Activated T-helper 1 cell treated with anti-CD3 and anti-CD28 coated beads, Interleukin-2, amount 50 U/mL, for 16 hours (primary cell): ENCODE results near the gene CHRNB4.
A peak's percentile ranks its signal among the peaks of the same experiment; 100 is the strongest.

Source experiments
- DNase-seq, 2 donors: peaks; one replicate each; pipeline ENCODE4 v3.0.0-alpha.2; 2020; ENCODE audit warnings: low read depth in 1 of 2, low spot score in 1 of 2

CHRNB4 gene

DNA sequence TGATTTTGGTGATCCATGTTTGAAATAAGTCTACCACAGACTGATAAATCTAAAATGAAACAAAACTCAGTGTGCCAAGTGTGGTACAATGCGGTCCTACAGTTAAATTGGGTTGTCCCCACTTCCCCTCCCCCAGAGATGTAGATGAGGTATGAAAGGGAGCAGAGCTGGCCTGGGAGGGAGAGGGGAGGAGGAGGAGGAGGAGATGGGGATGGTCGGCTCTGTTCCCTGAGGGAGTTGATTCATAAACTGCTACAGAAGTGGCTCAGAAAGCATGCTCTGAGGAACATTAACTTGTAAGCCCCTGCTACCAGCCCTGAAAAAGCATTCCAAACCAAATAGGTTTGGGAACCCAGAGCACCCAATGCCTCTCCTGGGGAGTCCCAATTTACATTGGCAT lies 28.0 kb upstream of the CHRNB4 start:
- no peak for DNase-seq

DNA sequence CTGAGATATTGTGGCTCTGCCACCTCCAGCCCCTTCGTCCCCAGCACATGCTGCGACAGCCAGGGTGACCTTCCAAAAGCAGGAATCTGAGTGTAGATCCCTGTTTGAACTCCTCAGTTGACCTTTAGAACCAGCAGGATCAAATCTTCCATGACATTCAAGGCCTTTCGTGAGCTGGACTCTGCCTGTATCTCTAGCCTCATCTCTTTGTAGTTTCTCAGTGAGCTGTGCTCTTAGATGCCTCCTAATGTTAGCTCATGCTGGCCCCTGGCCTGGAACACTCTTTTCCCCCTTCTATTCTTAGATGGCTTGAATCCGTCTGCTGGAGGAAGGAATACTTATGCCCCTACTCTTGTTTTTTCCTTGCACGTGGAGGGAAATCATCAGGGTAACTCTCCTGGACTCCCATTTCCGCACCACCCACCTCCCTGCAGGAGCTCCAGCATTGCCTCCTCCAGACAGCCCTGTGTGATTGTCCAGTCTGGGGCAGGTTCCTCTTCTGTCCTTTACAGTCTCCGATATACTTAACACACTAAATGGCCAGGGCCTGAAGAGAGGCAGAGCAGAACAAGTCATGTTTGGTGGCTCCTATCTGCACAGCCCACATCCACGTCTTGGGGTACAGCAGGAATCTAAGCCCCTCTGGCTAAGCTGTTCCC lies 26.7 kb upstream of the CHRNB4 start:
- DNase-seq: no peak

DNA sequence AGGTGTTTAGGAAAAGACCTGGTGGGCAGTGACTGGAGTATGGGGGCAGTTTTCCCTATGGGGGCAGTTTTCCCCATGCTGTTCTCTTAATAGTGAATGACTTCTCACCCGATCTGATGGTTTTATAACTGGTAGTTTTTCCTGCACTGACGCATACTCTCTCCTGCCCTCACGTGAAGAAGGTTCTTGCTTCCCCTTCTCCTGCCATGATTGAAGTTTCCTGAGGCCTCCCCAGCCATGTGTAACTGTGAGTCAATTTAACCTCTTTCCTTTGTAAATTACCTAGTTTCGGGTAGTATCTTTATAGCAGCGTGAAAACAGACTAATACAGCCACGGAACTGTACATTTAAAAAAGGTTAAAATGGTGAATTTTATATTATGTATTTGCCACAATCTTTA lies 25.0 kb upstream of the CHRNB4 start:
- DNase-seq: no peak

DNA sequence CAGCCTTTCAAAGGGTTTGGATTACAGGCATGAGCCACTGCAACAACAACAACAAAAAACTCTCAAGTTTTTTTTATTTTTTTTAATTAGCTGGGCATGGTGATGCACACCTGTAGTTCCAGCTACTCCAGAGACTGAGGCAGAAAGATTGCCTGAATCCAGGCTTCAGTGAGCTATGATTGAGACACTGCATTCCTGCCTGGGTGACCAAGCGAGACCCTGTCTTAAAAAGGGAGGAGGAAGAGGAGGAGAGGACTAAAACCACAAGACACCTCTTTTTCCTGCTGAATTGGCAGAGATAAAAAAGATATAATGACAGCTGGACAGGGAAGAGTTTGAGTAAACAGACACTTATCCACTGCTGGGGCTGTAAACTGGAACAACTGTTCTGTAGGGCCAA lies 22.7 kb upstream of the CHRNB4 start:
- no peak for DNase-seq

DNA sequence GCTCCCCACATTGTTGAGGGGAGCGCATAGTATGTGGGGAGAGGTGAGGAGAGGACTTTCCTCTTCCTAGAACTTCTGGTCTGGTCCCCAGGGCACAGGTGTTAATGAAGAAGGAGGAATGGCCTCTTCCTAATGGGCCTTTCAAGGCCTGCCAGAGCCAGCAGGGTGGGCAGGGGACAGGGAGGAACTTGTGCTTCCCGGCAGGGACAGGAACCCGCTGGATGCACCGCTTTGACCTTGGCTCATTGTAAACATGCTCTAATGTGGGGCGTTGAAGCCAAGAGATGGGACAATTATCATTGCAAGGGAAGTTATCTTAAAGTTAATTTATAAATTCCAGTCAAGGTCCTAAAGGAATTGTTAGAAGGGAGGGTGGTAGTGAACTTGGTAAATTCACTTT lies 21.0 kb upstream of the CHRNB4 start:
- DNase-seq: no peak

DNA sequence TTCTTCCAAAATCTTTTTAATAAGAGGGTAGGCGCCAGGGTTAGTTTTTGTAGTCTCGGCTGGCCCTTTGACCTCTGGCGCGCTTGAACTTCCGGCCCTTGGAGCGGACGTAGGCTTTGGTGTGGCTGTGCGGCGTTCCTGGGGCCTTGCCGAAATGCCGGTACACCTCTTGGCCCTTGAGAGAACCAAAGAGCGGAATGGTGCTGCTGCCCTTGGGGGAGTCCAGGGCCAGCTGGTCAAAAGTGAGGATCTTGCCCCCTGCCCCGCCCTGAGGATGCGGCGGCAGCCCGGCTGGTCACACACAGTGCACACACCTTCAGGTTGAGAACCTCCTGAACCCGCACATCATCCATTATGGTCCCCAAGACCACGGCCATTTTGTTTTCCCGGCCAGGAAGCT lies 20.0 kb upstream of the CHRNB4 start:
- DNase-seq: no peak

DNA sequence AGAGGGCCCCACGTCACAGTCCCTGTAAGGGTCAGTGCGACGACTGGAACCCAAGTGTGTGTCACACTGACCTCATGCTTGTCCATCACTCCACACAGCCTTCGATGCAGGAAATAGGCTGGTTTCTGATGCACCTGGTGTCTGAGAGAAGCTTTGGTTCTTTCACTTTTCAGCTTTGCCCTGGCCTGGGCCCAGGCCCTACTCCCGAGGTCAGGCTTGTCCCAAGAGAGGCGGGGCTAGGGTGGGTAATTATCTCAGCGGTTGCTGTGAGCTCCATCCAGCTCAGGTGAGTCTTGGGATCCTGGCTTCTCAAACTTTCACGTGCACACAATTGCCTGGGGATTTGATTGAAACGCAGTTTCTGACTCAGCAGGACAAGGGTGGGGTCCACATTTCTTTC lies 19.6 kb upstream of the CHRNB4 start:
- DNase-seq: no peak

DNA sequence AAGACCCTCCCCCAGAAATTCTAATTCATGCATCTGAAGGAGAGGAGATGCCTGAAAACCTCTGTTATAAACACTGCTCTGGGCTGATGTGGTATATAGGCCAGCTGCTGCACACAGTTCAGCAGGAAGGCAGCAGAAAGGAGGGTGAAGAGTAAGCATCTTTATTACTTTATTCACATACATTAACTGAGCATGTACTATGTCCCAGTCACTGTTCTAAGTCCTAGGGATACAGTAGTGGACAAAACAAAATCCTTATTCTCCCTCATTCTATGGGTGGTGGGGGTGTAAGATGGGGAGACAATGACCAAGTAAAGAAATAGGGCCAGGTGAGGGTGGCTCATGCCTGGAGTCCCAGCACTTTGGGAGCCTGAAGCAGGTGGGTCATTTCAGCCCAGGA lies 17.8 kb upstream of the CHRNB4 start:
- DNase-seq: no peak

DNA sequence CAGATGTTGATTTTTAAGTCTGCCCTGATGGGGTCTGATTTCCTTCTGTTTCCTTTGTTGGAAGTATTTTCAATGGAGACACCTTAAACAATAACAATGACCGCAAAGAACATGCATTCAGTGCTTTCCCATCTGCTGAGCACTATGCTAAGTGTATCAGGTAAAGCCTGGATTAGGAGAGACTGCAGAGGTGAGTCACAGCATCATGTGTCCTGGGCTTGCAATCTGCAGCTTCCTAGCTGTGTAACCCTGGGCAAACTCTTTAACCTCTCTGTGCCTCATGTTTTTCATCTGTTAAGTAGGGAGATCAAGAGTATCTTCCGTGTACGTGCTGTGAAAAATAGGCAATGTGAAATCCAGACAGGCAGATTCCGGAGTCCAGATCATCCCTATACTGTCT lies 13.3 kb upstream of the CHRNB4 start:
- DNase-seq: no peak

DNA sequence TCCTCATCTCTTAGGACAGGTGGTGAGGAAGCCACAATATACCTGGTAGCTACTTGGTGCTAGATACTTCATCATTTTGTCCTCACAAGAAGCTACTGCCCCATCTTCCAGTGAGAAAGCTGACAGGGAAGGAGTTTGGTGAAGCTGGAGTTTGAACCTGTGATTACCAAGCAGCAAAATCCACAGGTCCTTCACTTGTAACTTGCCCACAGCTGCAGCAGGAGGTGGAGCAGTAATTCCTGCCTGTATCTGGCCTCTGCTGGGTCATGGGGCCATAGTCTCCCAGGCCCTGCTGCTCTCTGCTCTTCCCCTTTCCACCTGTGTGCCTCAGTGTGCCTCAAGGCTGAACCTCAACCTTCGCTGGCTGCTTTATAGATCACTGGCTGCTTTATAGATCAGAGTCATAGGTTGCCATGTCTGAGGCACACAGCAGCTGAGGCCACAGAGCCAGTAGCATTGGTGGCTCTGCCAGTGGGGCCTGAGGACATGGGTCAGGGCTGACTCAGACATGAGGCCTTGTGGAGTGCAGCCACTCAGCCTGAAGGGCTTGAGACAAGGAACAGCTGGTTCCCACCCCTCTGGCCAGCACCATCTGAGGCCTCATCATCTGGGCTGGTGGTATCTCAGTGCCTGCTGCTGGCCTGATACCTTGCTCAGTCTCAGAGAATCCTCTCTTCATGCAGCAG lies 11.1 kb upstream of the CHRNB4 start:
- DNase-seq: no peak

DNA sequence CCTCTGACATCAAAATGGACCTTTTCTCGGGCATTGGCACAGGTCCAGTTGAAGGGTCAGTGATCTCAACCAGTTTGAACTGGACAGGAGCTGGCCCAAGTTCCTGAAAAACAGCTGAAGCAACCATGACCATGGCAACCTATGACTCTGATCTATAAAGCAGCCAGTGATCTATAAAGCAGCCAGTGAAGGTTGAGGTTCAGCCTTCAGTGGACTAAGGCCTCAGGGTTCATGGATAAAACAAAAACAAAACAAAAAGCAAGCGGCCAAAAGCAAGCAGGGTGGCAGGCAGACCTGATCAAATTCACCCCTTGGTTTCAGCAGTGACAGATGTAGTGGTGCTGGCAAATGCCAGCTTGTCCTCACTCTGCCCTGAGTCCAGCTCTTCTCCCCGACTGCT lies 10.0 kb upstream of the CHRNB4 start:
- no peak for DNase-seq

DNA sequence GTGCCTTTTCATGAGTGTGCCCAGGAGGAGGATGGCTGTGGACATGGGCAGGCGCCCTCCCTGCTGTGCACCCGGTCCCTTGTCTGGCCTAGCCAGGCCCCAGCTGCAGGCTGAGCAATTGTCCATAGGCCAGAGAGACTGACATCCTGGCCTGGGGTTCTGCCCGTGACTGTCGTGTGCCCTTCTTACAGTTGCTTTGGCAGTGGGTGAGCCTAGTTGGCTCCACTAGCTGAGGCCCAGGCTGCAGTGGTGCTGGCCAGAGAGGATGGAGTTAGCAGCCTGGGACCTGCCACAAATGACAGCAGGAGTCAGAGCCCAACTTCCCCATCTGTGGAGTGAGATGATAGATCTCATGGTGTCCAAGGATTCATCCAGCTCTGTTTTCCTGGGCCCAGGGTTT lies 9.0 kb upstream of the CHRNB4 start:
- DNase-seq: no peak

DNA sequence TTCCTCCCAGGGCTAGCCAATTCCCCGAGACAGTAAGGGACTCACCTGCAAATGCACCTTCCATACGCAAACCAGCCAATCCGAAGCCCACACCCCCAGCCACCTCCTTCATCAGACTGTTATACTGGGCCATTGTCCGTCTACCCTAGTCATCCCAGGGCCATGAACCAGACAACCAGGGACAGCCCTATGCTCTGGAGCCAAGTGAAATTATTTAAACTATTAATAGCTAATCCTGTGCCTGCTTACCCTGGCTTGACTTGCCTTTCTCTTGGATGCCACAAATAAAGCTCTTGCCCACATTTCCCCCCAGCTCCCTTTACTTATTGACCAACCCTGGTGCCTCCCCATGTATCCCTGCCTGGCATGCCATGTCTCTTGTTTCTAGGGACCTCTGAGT lies 4.0 kb upstream of the CHRNB4 start:
- no peak for DNase-seq

DNA sequence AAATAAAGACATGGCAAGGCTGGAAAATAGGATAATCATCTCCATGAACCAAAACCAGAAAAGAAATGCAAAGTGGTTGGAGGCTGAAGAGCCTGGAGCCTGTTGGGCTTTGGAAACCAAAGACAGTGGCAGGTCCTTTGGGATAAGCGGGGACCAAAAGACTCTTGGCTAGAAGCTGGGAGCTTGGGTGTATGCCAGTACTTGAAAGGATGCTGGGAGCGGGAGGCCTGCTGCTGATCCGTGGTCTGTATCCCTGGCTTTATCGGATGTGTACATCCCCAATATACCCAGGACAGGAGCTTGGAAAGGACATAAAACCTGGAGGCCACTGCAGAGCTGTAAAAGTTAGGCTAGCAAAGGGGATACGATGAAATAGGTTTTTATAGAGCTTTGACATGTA lies 1.3 kb upstream of the CHRNB4 start:
- DNase-seq: no peak

DNA sequence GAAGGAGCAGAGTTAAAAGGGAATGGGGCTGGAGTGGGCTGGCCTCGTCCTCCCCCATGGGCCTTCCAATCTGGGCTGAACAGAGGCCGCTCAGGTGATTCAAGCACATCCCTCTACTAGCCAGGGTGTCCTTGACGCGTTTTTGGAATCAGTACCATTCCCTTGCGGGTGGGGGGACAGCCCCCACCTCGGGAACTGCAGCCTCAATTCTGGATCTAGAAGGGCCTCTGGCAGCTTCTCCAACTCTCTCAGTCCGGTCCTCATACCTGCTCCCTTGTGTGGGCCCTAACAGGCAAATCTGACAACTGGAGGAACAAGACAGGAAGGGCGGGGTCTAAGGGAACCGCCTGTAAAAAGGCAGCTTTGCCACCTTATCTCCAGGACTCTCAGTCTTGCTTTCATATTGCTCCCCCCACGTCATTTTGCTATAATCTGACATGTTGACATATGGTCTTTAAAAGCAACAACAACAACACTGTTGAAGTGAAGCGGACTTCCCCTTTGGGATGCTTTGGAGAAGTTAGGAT lies 802 bp upstream of the CHRNB4 start:
- no peak for DNase-seq

DNA sequence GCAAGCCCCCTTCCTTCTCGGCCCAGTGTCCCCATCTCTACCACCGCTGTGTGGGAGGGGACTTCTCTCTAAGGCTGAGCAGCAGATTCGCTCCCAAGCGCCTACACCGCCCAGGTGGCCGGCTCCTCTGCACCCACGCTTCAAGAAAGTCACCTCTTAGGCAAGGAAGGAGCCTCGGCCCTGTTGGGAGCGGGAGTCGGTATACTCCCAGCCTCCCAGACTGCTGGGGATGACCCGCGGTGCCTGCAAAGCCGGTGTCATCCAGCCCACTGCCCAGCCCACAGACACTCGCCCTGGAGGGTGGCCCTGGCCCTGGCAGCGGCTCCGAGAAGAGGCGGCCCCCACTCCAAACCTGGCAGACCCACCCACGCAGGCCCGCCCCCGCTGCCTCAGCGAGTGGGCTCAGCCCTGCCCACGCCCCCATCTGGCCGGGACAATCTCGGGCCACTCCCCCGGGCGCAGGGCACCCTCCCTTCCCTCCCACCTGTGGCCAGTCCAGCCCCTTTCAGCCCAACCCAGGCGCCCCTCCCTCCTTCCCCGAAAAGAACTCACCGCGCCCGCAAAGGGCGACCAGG lies 396 bp downstream of the CHRNB4 start:
- no peak for DNase-seq

DNA sequence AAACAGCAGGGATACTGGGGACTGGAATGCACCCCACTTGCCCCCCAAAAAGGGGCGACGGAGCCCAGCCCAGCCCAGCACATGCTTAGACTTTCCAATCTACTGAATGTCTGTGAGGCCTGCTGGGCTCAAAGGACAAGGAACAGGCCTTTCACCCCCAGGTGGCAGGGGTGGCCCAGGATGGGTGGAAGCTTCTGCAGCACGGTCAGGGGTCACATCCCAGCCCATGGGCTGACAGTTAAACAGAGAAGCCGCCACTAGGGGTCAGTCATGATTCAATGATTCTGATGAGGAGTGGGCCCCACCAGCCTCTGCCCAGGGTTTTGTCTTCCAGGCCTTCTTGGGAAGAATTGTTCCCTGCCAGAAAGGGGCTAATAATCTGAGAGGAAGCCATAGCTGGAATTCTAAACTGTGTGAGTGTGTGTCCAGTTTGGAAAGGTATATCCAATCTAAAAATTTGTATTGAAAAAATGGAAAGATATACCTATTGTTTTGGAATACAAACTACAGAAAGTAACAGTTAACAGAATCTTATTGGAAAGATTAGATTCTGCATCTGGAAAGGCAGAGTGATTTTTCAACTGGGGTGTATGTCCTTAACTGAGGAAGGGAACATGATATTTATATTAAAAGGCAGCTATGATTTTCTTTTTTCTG lies 2.2 kb downstream of the CHRNB4 start:
- DNase-seq: peak in 1 of 2 donors; percentile 18

DNA sequence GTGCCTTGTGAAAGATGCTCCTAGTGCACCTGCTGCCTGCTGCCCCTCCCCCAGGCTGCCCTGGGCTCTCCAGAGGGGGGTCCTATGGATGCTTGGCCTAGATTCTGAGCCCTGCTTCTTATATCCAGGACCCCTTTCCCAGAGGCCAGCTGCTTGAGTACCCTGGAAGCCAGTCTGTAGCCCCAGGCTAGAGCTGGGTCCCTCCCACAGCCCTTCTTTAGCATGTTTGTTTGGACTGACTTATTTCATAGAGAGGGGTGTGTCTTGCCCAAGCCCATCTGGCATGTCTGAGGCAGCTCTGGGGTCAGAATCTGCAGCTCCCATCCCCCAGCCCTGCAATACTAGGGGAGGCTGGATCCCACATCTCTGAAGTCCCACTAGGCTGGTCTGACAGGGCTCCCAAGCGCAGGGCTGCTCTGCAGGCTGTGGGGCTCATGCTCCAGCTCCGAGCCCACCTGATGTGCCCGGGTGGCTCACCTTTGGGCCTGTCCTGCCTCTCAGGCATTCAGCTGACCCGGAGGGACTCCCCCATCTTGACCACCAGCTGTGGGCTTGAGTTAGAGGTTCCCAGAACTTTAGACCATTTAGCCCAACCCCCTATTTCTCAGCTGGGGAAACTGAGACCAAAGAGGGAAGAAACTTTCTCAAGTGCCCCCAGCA lies 3.1 kb downstream of the CHRNB4 start:
- DNase-seq: no peak

DNA sequence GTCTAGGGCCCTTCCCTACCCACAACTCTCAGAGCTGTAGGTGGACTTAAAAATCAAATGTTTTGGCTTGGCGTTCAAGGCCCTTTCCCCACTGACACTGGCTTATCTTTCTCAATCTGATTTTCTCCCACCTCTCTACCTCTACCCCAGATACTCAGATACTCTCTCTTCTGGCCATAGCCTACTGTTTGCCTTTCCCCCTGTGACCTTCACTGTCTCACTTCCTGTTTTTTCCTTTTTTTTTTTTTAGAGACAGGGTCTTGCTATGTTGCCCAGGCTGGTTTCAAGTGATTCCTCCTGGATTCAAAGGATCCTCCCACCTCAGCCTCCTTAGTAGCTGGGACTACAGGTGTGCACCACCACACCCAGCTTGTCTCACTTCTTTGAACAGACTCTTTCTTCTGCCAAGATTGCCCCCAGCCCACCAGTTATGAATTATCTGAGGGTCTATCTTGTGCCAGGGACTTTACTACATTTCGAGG lies 4.6 kb downstream of the CHRNB4 start:
- DNase-seq: no peak

DNA sequence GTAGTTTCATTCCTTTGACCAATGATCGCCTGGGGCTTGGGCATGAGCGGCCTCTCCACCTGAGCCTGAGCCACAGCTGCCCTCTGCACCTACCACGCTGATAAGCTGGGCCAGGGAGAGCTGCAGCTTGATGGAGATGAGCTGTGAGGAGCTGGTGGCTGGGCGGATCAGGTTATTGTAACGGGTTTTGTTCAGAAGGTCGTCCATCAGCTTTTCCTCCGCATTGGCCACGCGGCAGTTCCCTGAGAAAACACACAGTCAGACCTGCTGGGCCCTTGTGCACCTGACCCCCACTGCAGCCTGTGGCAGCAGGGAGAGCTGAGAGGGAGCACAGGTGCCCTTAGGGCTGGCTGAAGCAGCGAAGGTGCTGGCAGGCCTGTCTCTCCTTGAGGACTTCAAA lies 5.7 kb downstream of the CHRNB4 start:
- no peak for DNase-seq
